Liver (tissue), 3 donors: ENCODE data around the gene LINGO3.

ENCODE experiments used
- FOXA2 ChIP-seq: IDR thresholded peaks from 2 replicates; pipeline ENCODE4 v1.6.1; 2016; ENCODE audit warnings: antibody characterized with exemption
- GABPA ChIP-seq, 2 donors: IDR thresholded peaks in 1 of 2; conservative IDR thresholded peaks in 1 of 2; 2 replicates each; pipeline ENCODE4 v1.6.1; 2016; ENCODE audit warnings: antibody characterized with exemption in 2 of 2, mild to moderate bottlenecking in 1 of 2, moderate library complexity in 1 of 2
- JUND ChIP-seq, 2 donors: IDR thresholded peaks; 2 replicates each; pipeline ENCODE4 v1.6.1; 2016; ENCODE audit warnings: antibody characterized with exemption in 2 of 2
- SP1 ChIP-seq: IDR thresholded peaks from 2 replicates; pipeline ENCODE4 v1.6.1; 2018; ENCODE audit warnings: antibody characterized with exemption, mild to moderate bottlenecking
- TAF1 ChIP-seq: conservative IDR thresholded peaks from 2 replicates; pipeline ENCODE4 v1.6.1; 2016; ENCODE audit warnings: antibody characterized with exemption, mild to moderate bottlenecking
- TF ChIP-seq, protein P1 (sequence below): IDR thresholded peaks from 2 replicates; pipeline ENCODE4 v1.6.1; 2016; ENCODE audit warnings: antibody characterized with exemption
- TF ChIP-seq, protein P2 (sequence below): fragments of 150-350 bp; IDR thresholded peaks from 2 replicates; pipeline ENCODE4 v1.5.1; 2017; ENCODE audit warnings: improper control_type of control experiment, low read depth, low read length; ENCODE audit not compliant: missing input control
- donor health status: healthy.
- donor health status: healthy.

DNA sequence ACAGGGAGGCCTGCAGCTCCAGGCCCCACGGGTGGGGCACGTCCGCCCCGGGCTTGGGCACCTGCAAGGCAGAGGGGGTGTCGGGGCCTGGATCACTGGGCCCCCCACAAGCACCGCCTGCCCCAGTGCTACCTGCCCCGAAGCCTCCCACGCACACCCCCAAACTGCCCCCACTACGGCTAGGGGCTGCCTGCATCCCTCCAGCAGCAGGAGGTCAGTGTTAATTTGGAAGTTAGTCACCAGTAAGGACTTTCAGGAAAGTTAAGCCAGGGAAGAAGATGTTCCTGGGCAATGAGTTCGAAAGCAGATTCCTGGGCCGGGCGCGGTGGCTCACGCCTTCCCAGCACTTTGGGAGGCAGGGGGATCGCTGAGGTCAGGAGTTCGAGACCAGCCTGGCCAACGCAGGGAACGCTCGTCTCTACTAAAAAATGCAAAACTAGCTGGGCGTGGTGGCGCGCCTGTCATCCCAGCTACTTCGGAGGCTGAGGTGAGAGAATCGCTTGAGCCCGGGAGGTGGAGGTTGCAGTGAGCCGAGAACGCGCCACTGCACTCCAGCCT lies 31.4 kb downstream of the LINGO3 start:
- TF ChIP-seq FOXA2 (no peak), TAF1 (no peak), SP1 (no peak), GABPA (IDR thresholded peaks at IDR 0.05 in 1 of 2, conservative IDR thresholded peaks at IDR 0.05 in 1 of 2) (no peak), JUND (IDR thresholded peaks at IDR 0.05) (no peak)
- TF ChIP-seq, protein P1, sequence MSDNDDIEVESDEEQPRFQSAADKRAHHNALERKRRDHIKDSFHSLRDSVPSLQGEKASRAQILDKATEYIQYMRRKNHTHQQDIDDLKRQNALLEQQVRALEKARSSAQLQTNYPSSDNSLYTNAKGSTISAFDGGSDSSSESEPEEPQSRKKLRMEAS = no peak
- TF ChIP-seq, protein P2, sequence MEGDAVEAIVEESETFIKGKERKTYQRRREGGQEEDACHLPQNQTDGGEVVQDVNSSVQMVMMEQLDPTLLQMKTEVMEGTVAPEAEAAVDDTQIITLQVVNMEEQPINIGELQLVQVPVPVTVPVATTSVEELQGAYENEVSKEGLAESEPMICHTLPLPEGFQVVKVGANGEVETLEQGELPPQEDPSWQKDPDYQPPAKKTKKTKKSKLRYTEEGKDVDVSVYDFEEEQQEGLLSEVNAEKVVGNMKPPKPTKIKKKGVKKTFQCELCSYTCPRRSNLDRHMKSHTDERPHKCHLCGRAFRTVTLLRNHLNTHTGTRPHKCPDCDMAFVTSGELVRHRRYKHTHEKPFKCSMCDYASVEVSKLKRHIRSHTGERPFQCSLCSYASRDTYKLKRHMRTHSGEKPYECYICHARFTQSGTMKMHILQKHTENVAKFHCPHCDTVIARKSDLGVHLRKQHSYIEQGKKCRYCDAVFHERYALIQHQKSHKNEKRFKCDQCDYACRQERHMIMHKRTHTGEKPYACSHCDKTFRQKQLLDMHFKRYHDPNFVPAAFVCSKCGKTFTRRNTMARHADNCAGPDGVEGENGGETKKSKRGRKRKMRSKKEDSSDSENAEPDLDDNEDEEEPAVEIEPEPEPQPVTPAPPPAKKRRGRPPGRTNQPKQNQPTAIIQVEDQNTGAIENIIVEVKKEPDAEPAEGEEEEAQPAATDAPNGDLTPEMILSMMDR = no peak
